Kidney (tissue), 14 donors: ENCODE data around the gene ZDHHC8. TPM values are rescaled to one million over a fixed set of nuclear protein-coding genes. Genes with fewer than 3 reads are reported as not detected.

ENCODE experiments used
- DNase-seq, 5 donors: peaks; one replicate each; pipeline ENCODE4 v3.0.0-alpha.2; 2013 to 2020
- FAIRE-seq: peaks from 2 replicates; lab custom pipeline; 2012; peaks lifted over from hg19 to GRCh38; lab: Jason Lieb, UNC
- H3K27ac ChIP-seq, 2 donors: one replicate each; pipeline ENCODE4 v1.7.0; 2013; ENCODE audit warnings: low read depth in 2 of 2, low read length in 2 of 2, inconsistent platforms in 1 of 2
- H3K27me3 ChIP-seq: one replicate; pipeline ENCODE4 v1.7.1; 2013; ENCODE audit warnings: low read length, inconsistent platforms; ENCODE audit not compliant: control insufficient read depth, insufficient read depth
- H3K36me3 ChIP-seq, 3 donors: one replicate each; pipeline versions ENCODE4 v1.7.0 to v1.7.1; 2013; ENCODE audit warnings: low read length in 3 of 3, control low read depth in 1 of 3, inconsistent platforms in 1 of 3; ENCODE audit not compliant: insufficient read depth in 3 of 3, control insufficient read depth in 2 of 3
- H3K4me1 ChIP-seq, 3 donors: one replicate each; pipeline versions ENCODE4 v1.7.0 to v1.7.1; 2013; ENCODE audit warnings: low read length in 3 of 3, inconsistent platforms in 1 of 3, low read depth in 1 of 3; ENCODE audit not compliant: control insufficient read depth in 2 of 3, insufficient read depth in 2 of 3
- H3K4me3 ChIP-seq, 3 donors: one replicate each; pipeline versions ENCODE4 v1.7.0 to v1.8.1; 2013; ENCODE audit warnings: low read length in 3 of 3, control low read depth in 1 of 3, inconsistent platforms in 1 of 3
- H3K9ac ChIP-seq, 3 donors: one replicate each; pipeline versions ENCODE4 v1.7.0 to v1.7.1; 2013; ENCODE audit warnings: low read length in 3 of 3, control low read depth in 1 of 3, inconsistent platforms in 1 of 3
- H3K9me3 ChIP-seq, 3 donors: one replicate each; pipeline versions ENCODE4 v1.7.0 to v1.7.1; 2013; ENCODE audit warnings: low read length in 3 of 3, control low read depth in 1 of 3, inconsistent platforms in 1 of 3; ENCODE audit not compliant: control insufficient read depth in 2 of 3, insufficient read depth in 1 of 3
- intact Hi-C: fragments of 100-400 bp; cut with DNase I; formaldehyde crosslinking; loops from one replicate; pipeline ENCODE4 v1.11.1; 2022
- polyA plus RNA-seq: library from polyadenylated mRNA; stranded (reverse); fragments of 350-450 nt; fragmentation: Illumina TruSeq; extraction: RNeasy Lipid Tissue Mini Kit (QIAGEN cat#74804); gene quantifications from one replicate; pipeline ENCODE4 v1.2.3, GENCODE V29; 2014; ENCODE audit warnings: low read depth, low replicate concordance; ENCODE audit not compliant: insufficient read depth
- total RNA-seq: library from RNA; stranded (reverse); fragmentation: NEBNext Ultra II Directional; extraction: Animal tissue kit (Norgen Biotek cat#: 25700); gene quantifications from one replicate; pipeline ENCODE4 v1.2.1, GENCODE V29; 2021
- TF ChIP-seq, protein P1 (sequence below): IDR thresholded peaks from 3 replicates; pipeline ENCODE4 v1.5.1; 2012; ENCODE audit warnings: mild to moderate bottlenecking, moderate library complexity, borderline replicate concordance; ENCODE audit not compliant: insufficient read depth; ENCODE audit errors: extremely low read depth
- donor health status: control.
- donor health status: control.
- donor health status: control.
- donor health status: control.
- donor health status: control.
- donor health status: DM: yes; HTN: yes; CAD: no.
- donor health status: Normal renal cell carcinoma (clear cell type).

ZDHHC8 gene
- total and polyA plus RNA-seq, 2 donors from 2014 or later, result 18.8 to 57.1 TPM

DNA sequence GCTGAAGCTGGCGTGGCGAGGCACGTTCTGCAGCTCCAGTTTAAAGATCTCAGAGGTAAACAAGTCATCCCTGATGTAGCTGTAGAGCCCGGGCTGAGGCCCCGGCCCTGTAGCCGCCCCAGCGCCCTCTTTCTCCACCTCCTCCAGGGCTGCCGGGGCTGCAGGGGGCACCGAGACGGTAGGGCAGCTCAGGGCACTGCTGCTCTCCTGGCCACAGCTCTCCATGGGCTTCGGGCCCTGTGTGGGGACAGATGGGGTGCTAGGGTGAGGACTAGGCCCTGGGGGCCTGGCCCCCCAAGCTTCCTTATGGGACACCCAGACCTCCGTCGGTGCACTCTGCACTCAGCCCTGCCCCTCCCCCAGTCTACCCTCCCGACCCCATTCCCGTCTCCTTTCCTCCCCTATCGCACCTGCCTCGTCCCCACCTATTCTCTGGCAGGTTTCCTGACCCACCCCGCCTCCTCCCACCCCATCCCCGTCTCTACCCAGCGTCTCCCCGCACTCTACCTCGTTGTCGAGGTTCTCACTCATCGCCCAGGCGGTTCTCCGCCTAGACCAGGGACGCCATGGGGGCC is 15.1 kb upstream of the ZDHHC8 start:
- TF ChIP-seq, protein P1, sequence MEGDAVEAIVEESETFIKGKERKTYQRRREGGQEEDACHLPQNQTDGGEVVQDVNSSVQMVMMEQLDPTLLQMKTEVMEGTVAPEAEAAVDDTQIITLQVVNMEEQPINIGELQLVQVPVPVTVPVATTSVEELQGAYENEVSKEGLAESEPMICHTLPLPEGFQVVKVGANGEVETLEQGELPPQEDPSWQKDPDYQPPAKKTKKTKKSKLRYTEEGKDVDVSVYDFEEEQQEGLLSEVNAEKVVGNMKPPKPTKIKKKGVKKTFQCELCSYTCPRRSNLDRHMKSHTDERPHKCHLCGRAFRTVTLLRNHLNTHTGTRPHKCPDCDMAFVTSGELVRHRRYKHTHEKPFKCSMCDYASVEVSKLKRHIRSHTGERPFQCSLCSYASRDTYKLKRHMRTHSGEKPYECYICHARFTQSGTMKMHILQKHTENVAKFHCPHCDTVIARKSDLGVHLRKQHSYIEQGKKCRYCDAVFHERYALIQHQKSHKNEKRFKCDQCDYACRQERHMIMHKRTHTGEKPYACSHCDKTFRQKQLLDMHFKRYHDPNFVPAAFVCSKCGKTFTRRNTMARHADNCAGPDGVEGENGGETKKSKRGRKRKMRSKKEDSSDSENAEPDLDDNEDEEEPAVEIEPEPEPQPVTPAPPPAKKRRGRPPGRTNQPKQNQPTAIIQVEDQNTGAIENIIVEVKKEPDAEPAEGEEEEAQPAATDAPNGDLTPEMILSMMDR, result no peak
- peaks cover 0 to 18% (median 4%) of the 10 kb centered on the region in 3 donors for H3K4me1 ChIP-seq
- no peaks in the 10 kb centered on the region for H3K27me3 ChIP-seq
- no peak for FAIRE-seq
- peak in 1 of 5 donors; percentile 20 for DNase-seq
- H3K36me3 ChIP-seq, result peaks cover 0 to 12% (median 9%) of the 10 kb centered on the region in 3 donors
- intact Hi-C loops, result loop anchor here (10.0 kb wide), 1 partner anchor 92 kb away; the partner anchor contains the start of gene TANGO2
- H3K9ac ChIP-seq, result peak overlapping the region; percentile 57 to 78 (median 61)
- H3K9me3 ChIP-seq, result no peaks in the 10 kb centered on the region
- peak overlapping the region; percentile 70 to 80 for H3K27ac ChIP-seq
- H3K4me3 ChIP-seq, result peak overlapping the region; percentile 77 to 84 (median 82)

DNA sequence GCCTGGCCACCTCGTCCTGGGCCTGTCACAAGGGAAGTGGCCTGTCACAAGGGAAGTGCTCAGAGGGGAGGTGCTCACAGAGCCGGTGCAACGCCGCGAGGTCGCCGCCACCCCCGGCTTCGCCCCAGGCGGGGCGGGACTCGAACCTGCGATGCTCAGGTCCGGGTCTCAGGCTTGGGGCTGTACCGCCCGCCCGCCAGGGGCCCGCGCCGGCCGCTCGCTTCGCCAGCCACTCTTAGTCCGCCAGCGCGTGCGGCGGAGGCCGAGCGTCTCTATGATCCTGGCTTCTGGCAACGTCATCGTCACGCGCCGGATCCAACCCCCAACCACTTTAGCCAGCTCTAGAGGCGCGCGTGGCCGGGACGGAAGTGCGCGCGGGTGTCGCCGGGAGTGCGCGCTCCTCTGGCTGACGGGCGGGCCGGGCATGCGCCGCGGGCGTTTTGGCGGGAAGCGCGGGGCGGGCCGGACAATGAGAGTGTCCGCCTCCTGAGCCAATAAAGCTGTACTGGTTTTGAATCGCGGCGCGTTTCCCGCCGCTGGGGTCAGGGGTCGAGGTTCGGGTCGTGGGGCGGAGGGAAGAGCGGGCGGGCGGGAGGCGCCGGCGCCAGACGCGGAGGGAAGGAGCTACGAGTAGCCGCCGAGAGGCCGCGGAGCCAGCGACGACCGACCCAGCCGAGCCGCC is 14.5 kb upstream of the ZDHHC8 start, which contains the start of gene TRMT2A:
TSS of gene TRMT2A (minus strand) at position 276 of the 682 bp plus-strand sequence. CDS start 320 bp downstream, outside the sequence.
- Histone ChIP-seq H3K27ac (peak within 1 kb of the TSS; percentile 70 to 80), H3K36me3 (peaks cover 0 to 12% (median 9%) of the 10 kb centered on the region in 3 donors), H3K9me3 (no peaks in the 10 kb centered on the region), H3K4me3 (peak within 1 kb of the TSS; percentile 79 to 84 (median 82)), H3K4me1 (peaks cover 0 to 18% (median 4%) of the 10 kb centered on the region in 3 donors), H3K9ac (peak within 1 kb of the TSS; percentile 62 to 78 (median 74)), H3K27me3 (no peaks in the 10 kb centered on the region)
- intact Hi-C loops, result loop anchor here (10.0 kb wide), 1 partner anchor 92 kb away; the partner anchor contains the start of gene TANGO2
- FAIRE-seq, result no peak
- TF ChIP-seq, protein P1, result no peak
- peak; percentile 98 to 99 (median 99) for DNase-seq

DNA sequence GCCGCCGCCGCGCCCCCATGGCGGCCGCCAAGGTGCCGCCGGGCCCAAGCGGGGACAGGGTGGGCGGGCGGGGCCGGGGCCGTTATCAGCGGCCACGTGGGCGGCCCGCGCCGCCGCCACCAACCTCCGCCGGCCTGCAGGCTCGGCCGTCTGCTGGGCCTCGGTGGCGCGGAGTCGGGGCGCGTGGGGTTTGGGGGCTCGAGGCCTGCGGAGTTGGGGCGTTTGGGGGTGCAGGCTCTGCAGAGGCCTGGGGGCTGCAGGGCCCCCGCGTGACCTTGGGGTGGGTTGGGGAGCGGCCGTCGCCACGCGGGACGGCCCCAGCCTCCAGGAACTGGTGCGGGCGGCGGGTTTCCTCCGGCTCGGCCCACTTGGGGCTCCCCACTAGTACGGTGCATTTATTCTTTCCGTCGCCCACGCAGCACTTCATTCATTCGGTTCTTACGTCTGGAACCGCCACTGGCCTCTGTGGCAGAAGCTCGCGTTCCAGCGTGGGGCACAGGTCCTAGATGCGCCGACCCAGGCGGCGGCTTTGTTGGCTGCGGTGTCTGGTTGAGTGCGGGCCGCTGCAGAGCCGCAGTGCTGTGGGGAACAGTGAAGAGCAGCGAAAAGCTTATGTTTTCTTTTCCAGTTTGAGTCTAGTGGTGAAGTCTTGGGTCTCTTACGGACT is 13.8 kb upstream of the ZDHHC8 start:
- H3K27me3 ChIP-seq, result no peaks in the 10 kb centered on the region
- H3K36me3 ChIP-seq, result peaks cover 0 to 14% (median 9%) of the 10 kb centered on the region in 3 donors
- peak overlapping the region; percentile 62 to 74 (median 62) for H3K9ac ChIP-seq
- intact Hi-C loops, result loop anchor here (10.0 kb wide), 1 partner anchor 93 kb away; the partner anchor contains the start of gene TANGO2
- TF ChIP-seq, protein P1, result no peak
- peak in 4 of 5 donors; percentile 35 to 88 (median 63) for DNase-seq
- no peak overlapping the region for H3K27ac ChIP-seq
- H3K9me3 ChIP-seq, result no peaks in the 10 kb centered on the region
- H3K4me3 ChIP-seq, result peak overlapping the region; percentile 57 to 82 (median 79)
- FAIRE-seq, result no peak
- H3K4me1 ChIP-seq, result peaks cover 0 to 18% (median 4%) of the 10 kb centered on the region in 3 donors
